HepG2 (cell line): ENCODE data around the gene CA11. TPM values are rescaled to one million over a fixed set of nuclear protein-coding genes. Genes with fewer than 3 reads are reported as not detected.

Experiments used
- BRD4 ChIP-seq: sonication (generic); formaldehyde crosslinking; IDR thresholded peaks from 2 replicates; pipeline ENCODE4 v1.4.0; 2020; ENCODE audit warnings: missing genetic modification reagents
- ETV6 ChIP-seq: sonication (generic); formaldehyde crosslinking; conservative IDR thresholded peaks from 2 replicates; pipeline ENCODE4 v1.4.0; 2020; ENCODE audit warnings: missing genetic modification reagents
- FOXC1 ChIP-seq: sonication (generic); formaldehyde crosslinking; IDR thresholded peaks from 2 replicates; pipeline ENCODE4 v1.8.0; 2022; ENCODE audit warnings: mild to moderate bottlenecking, missing genetic modification reagents, borderline replicate concordance
- KMT2B ChIP-seq: IDR thresholded peaks from 2 replicates; pipeline ENCODE4 v1.6.1; 2016; ENCODE audit warnings: missing genetic modification reagents, missing compliant biosample characterization
- LCORL ChIP-seq, 2 experiments: fragments of 450-650 bp in 1 of 2; sonication (generic) in 1 of 2; formaldehyde crosslinking in 1 of 2; IDR thresholded peaks; 2 replicates each; pipeline versions ENCODE4 v1.5.0 to v1.6.1; 2017 to 2020; ENCODE audit warnings: antibody characterized with exemption in 1 of 2, missing genetic modification reagents in 1 of 2
- MTF2 ChIP-seq: sonication (generic); formaldehyde crosslinking; IDR thresholded peaks from 2 replicates; pipeline ENCODE4 v1.5.0; 2020; ENCODE audit warnings: missing genetic modification reagents, borderline replicate concordance
- NCOA1 ChIP-seq: sonication (generic); formaldehyde crosslinking; IDR thresholded peaks from 2 replicates; pipeline ENCODE4 v1.9.0; 2021; ENCODE audit warnings: missing genetic modification reagents
- ZC3H4 ChIP-seq: sonication (generic); formaldehyde crosslinking; IDR thresholded peaks from 2 replicates; pipeline ENCODE4 v1.4.0; 2020; ENCODE audit warnings: missing genetic modification reagents, borderline replicate concordance
- ZIK1 ChIP-seq: sonication (generic); formaldehyde crosslinking; IDR thresholded peaks from 2 replicates; pipeline ENCODE4 v1.5.0; 2020; ENCODE audit warnings: mild to moderate bottlenecking, low read depth, missing genetic modification reagents, borderline replicate concordance
- ZNF335 ChIP-seq: sonication (generic); formaldehyde crosslinking; IDR thresholded peaks from 2 replicates; pipeline ENCODE4 v1.4.0; 2020; ENCODE audit warnings: missing genetic modification reagents
- ZNF337 ChIP-seq: sonication (generic); formaldehyde crosslinking; IDR thresholded peaks from 2 replicates; pipeline ENCODE4 v1.5.1; 2020; ENCODE audit warnings: missing genetic modification reagents, low read depth, mild to moderate bottlenecking, borderline replicate concordance
- ZNF546 ChIP-seq: sonication (generic); formaldehyde crosslinking; conservative IDR thresholded peaks from 2 replicates; pipeline ENCODE4 v1.8.1; 2023; ENCODE audit warnings: mild to moderate bottlenecking, missing genetic modification reagents
- ZNF644 ChIP-seq: IDR thresholded peaks from 2 replicates; pipeline ENCODE4 v1.6.1; 2016; ENCODE audit warnings: low read depth
- polyA plus RNA-seq, 8 experiments: library from polyadenylated mRNA; depleted of rRNA in 3 of 8; stranded (reverse) in 7 of 8; unstranded in 1 of 8; fragments of >200 nt; fragmentation: Illumina TruSeq in 4 of 8; extraction: Trizol in 4 of 8; gene quantifications; 2 replicates each; pipeline versions ENCODE4 v1.2.1 to v1.2.3, GENCODE V29; 2011 to 2016; ENCODE audit warnings: low read depth in 4 of 8, missing spikeins in 1 of 8, mixed read lengths in 1 of 8; ENCODE audit not compliant: insufficient read depth in 1 of 8
- total RNA-seq, 5 experiments: library from RNA; depleted of rRNA; stranded (reverse); fragments of >200 nt; fragmentation: Illumina TruSeq; extraction: Trizol; gene quantifications; 2 replicates each; pipeline ENCODE4 v1.2.3, GENCODE V29; 2016; ENCODE audit warnings: low read depth in 1 of 5
- TF ChIP-seq, protein P1 (sequence below): sonication (generic); formaldehyde crosslinking; IDR thresholded peaks from 2 replicates; pipeline ENCODE4 v1.4.0; 2020; ENCODE audit warnings: mild to moderate bottlenecking, missing genetic modification reagents
- TF ChIP-seq, protein P2 (sequence below): sonication (generic); IDR thresholded peaks from 2 replicates; pipeline ENCODE4 v1.6.1; 2016; ENCODE audit warnings: low read depth, borderline replicate concordance
- TF ChIP-seq, protein P3 (sequence below): sonication (generic); formaldehyde crosslinking; IDR thresholded peaks from 2 replicates; pipeline ENCODE4 v1.8.0; 2022; ENCODE audit warnings: low read depth, missing genetic modification reagents
- TF ChIP-seq, protein P4 (sequence below): sonication (generic); formaldehyde crosslinking; IDR thresholded peaks from 2 replicates; pipeline ENCODE4 v1.4.0; 2020; ENCODE audit warnings: missing genetic modification reagents
- TF ChIP-seq, protein P5 (sequence below): IDR thresholded peaks from 2 replicates; pipeline ENCODE4 v1.6.1; 2016; ENCODE audit warnings: low read depth, control low read depth

Gene CA11
- total and polyA plus RNA-seq, 2 of the 13 experiments (the other 11 are each of a cell fraction or from before 2014, with no cell fraction given), result 0.41 to 0.58 TPM

DNA sequence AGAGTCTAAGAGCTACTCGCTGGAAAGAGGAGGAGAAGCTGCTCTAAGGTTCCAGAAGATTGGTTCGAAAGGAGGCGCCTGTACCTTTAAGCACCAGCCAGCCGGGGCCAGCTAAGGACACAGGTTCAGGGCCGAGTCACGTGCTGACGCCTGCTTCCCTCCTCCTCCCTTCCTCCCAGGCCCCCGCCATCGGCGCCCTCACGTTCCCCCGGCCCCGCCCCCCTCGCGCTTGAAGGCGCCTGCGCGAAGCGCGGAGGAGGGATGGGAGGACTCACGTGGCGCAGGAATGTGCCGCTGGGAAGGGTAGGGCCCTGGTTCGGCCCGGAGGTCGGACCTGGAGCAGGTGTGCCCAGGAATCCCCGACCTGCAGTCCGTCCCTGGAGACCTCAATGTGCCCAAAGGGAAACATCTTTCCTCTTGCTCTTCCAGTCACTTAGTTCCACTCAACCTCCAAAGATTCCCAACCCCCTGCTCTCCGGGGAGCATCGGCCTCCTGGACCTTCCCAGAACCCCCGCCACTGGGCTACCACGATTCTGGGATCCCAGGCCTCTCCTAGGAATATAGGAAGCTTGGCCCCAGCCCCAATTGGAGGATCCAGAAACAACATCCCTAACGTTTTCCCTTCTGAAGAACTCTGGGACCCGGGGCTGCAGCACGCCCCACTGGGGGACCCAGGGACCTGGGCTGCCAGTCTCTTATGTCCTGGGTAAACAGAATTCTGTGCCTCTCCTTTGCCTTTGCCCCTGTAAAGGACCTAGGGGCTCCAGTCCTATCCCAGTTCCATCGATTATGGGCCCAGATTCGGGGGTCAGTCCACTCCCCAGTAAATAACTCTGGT lies 11.3 kb downstream of the CA11 start (continued):
- TF ChIP-seq, protein P1, sequence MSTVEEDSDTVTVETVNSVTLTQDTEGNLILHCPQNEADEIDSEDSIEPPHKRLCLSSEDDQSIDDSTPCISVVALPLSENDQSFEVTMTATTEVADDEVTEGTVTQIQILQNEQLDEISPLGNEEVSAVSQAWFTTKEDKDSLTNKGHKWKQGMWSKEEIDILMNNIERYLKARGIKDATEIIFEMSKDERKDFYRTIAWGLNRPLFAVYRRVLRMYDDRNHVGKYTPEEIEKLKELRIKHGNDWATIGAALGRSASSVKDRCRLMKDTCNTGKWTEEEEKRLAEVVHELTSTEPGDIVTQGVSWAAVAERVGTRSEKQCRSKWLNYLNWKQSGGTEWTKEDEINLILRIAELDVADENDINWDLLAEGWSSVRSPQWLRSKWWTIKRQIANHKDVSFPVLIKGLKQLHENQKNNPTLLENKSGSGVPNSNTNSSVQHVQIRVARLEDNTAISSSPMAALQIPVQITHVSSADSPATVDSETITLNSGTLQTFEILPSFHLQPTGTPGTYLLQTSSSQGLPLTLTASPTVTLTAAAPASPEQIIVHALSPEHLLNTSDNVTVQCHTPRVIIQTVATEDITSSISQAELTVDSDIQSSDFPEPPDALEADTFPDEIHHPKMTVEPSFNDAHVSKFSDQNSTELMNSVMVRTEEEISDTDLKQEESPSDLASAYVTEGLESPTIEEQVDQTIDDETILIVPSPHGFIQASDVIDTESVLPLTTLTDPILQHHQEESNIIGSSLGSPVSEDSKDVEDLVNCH (CRISPR knock-in tag), result no peak
- TF ChIP-seq, protein P2, sequence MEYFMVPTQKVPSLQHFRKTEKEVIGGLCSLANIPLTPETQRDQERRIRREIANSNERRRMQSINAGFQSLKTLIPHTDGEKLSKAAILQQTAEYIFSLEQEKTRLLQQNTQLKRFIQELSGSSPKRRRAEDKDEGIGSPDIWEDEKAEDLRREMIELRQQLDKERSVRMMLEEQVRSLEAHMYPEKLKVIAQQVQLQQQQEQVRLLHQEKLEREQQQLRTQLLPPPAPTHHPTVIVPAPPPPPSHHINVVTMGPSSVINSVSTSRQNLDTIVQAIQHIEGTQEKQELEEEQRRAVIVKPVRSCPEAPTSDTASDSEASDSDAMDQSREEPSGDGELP, result peak; percentile 40; the same call in 1 of the 2 replicates
- TF ChIP-seq, protein P3, sequence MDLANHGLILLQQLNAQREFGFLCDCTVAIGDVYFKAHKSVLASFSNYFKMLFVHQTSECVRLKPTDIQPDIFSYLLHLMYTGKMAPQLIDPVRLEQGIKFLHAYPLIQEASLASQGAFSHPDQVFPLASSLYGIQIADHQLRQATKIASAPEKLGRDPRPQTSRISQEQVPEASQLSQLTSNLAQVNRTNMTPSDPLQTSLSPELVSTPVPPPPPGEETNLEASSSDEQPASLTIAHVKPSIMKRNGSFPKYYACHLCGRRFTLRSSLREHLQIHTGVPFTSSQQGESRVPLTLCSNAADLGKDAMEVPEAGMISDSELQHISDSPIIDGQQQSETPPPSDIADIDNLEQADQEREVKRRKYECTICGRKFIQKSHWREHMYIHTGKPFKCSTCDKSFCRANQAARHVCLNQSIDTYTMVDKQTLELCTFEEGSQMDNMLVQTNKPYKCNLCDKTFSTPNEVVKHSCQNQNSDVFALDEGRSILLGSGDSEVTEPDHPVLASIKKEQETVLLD, result no peak
- no peak for TF ChIP-seq ZNF644
- peak; percentile 36; the same call in 1 of the 2 replicates for TF ChIP-seq KMT2B
- TF ChIP-seq ZIK1 (CRISPR knock-in tag), result 0 out of 2 replicates have a peak, but pooled peaks have one; percentile 59
- TF ChIP-seq ZNF546 (CRISPR knock-in tag), result no peak
- TF ChIP-seq, protein P4, sequence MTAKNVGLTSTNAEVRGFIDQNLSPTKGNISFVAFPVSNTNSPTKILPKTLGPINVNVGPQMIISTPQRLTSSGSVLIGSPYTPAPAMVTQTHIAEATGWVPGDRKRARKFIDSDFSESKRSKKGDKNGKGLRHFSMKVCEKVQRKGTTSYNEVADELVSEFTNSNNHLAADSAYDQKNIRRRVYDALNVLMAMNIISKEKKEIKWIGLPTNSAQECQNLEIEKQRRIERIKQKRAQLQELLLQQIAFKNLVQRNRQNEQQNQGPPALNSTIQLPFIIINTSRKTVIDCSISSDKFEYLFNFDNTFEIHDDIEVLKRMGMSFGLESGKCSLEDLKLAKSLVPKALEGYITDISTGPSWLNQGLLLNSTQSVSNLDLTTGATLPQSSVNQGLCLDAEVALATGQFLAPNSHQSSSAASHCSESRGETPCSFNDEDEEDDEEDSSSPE (CRISPR knock-in tag), result peak; percentile 81
- TF ChIP-seq MTF2 (CRISPR knock-in tag), result no peak
- TF ChIP-seq BRD4 (CRISPR knock-in tag), result peak; percentile 58; the same call in 1 of the 2 replicates
- no peak for TF ChIP-seq LCORL (IDR thresholded peaks at IDR 0.05)
- peak; percentile 72 for TF ChIP-seq LCORL (CRISPR knock-in tag; IDR thresholded peaks at IDR 0.05)
- peak; percentile 46; the same call in 1 of the 2 replicates for TF ChIP-seq ZNF335
- peak; percentile 84; the same call in 1 of the 2 replicates for TF ChIP-seq ZC3H4 (CRISPR knock-in tag)
- TF ChIP-seq, protein P5, sequence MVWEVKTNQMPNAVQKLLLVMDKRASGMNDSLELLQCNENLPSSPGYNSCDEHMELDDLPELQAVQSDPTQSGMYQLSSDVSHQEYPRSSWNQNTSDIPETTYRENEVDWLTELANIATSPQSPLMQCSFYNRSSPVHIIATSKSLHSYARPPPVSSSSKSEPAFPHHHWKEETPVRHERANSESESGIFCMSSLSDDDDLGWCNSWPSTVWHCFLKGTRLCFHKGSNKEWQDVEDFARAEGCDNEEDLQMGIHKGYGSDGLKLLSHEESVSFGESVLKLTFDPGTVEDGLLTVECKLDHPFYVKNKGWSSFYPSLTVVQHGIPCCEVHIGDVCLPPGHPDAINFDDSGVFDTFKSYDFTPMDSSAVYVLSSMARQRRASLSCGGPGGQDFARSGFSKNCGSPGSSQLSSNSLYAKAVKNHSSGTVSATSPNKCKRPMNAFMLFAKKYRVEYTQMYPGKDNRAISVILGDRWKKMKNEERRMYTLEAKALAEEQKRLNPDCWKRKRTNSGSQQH (CRISPR knock-in tag), result no peak
- TF ChIP-seq NCOA1, result peak; percentile 81; the same call in 1 of the 2 replicates
- no peak for TF ChIP-seq ZNF337 (CRISPR knock-in tag)
- TF ChIP-seq ETV6, result no peak
- TF ChIP-seq FOXC1 (CRISPR knock-in tag), result peak; percentile 64; the same call in 1 of the 2 replicates
